B cell (primary cell): ENCODE data around the gene SOCS3. TPM values are rescaled to one million over a fixed set of nuclear protein-coding genes. Genes with fewer than 3 reads are reported as not detected.

Experiments
- ATAC-seq: fragments of 200-7000 bp; cut with Tn5 transposase; one replicate; pipeline ENCODE4 v1.10.0; 2021; ENCODE audit warnings: low read depth, mild to moderate bottlenecking, moderate number of reproducible peaks, moderate library complexity
- CTCF ChIA-PET: fragments of 350-600 bp; sonication (Branson Sonifier 250); formaldehyde crosslinking; loops from one replicate; lab custom pipeline; 2021; ENCODE audit warnings: antibody characterized with exemption, inconsistent platforms; lab: Charles Lee
- POLR2A ChIA-PET: fragments of 350-600 bp; sonication (Branson Sonifier 250); formaldehyde crosslinking; loops from one replicate; lab custom pipeline; 2021; ENCODE audit warnings: antibody characterized with exemption; lab: Charles Lee
- DNase-seq: peaks from one replicate; pipeline ENCODE4 v3.0.0; 2013
- H2AFZ ChIP-seq: 2 replicates; pipeline ENCODE4 v1.6.1; 2012; ENCODE audit warnings: mild to moderate bottlenecking, low read depth, low read length; ENCODE audit not compliant: insufficient read depth, poor library complexity, severe bottlenecking
- H3K27ac ChIP-seq, 2 donors: 1 replicate in 1 of 2; 2 replicates in 1 of 2; pipeline ENCODE4 v1.5.1; 2012 to 2013; ENCODE audit warnings: low read length in 2 of 2, mild to moderate bottlenecking in 2 of 2, moderate library complexity in 1 of 2
- H3K27me3 ChIP-seq, 4 experiments: fragments of 200-600 bp in 1 of 4; sonication (generic) in 1 of 4; replicated peaks in 1 of 4; 1 replicate in 2 of 4; 2 replicates in 2 of 4; pipeline versions ENCODE4 v1.6.1 to v1.7.0; 2013 to 2016; ENCODE audit warnings: low read length in 3 of 4, mild to moderate bottlenecking in 2 of 4, mixed read lengths in 1 of 4, moderate library complexity in 1 of 4; ENCODE audit not compliant: insufficient read depth in 4 of 4, control insufficient read depth in 3 of 4; ENCODE audit errors: control extremely low read depth in 1 of 4
- H3K36me3 ChIP-seq, 2 experiments: replicated peaks in 1 of 2; 1 replicate in 1 of 2; 2 replicates in 1 of 2; pipeline versions ENCODE4 v1.6.1 to v1.7.1; 2013; ENCODE audit warnings: low read length in 1 of 2; ENCODE audit not compliant: insufficient read depth in 2 of 2, control insufficient read depth in 1 of 2; ENCODE audit errors: control extremely low read depth in 1 of 2, extremely low read depth in 1 of 2
- H3K4me1 ChIP-seq, 2 donors: fragments of 200-600 bp in 1 of 2; sonication (generic) in 1 of 2; 1 replicate in 1 of 2; 2 replicates in 1 of 2; pipeline versions ENCODE4 v1.5.1 to v1.6.1; 2013 to 2017; ENCODE audit warnings: low read length in 2 of 2; ENCODE audit not compliant: control insufficient read depth in 2 of 2, insufficient read depth in 2 of 2
- H3K4me2 ChIP-seq: replicated peaks from 2 replicates; pipeline ENCODE3; 2012; ENCODE audit warnings: mild to moderate bottlenecking, low read depth, low read length; ENCODE audit not compliant: poor library complexity, severe bottlenecking
- H3K4me3 ChIP-seq, 5 experiments: fragments of 200-600 bp in 1 of 5; sonication (generic) in 1 of 5; 1 replicate in 3 of 5; 2 replicates in 2 of 5; pipeline versions ENCODE4 v1.5.1 to v1.7.0; 2011 to 2016; ENCODE audit warnings: low read length in 4 of 5, mild to moderate bottlenecking in 4 of 5, low read depth in 2 of 5, control low read depth in 1 of 5, moderate library complexity in 1 of 5; ENCODE audit not compliant: insufficient read depth in 1 of 5; ENCODE audit errors: control extremely low read depth in 1 of 5, extremely low read depth in 1 of 5
- H3K79me2 ChIP-seq: fragments of 200-600 bp; sonication (generic); one replicate; pipeline ENCODE4 v1.6.0; 2016; ENCODE audit warnings: low read length; ENCODE audit not compliant: control insufficient read depth, insufficient read depth
- H3K9ac ChIP-seq: fragments of 200-600 bp; sonication (generic); 2 replicates; pipeline ENCODE4 v1.6.1; 2017; ENCODE audit warnings: mild to moderate bottlenecking, low read length, moderate library complexity
- H3K9me3 ChIP-seq, 3 donors: one replicate each; pipeline versions ENCODE4 v1.6.1 to v1.7.1; 2013; ENCODE audit warnings: low read length in 2 of 3; ENCODE audit not compliant: control insufficient read depth in 2 of 3, insufficient read depth in 1 of 3; ENCODE audit errors: control extremely low read depth in 1 of 3
- H4K20me1 ChIP-seq: 2 replicates; pipeline ENCODE4 v1.6.0; 2012; ENCODE audit warnings: mild to moderate bottlenecking, low read length; ENCODE audit not compliant: insufficient read depth, control insufficient read depth, poor library complexity, severe bottlenecking
- H3K27ac Mint-ChIP-seq: one replicate; pipeline ENCODE4 v1.8.0; 2021; ENCODE audit warnings: mixed read lengths
- H3K27me3 Mint-ChIP-seq: one replicate; pipeline ENCODE4 v1.8.0; 2021; ENCODE audit warnings: mixed read lengths
- H3K4me1 Mint-ChIP-seq: one replicate; pipeline ENCODE4 v1.8.0; 2021; ENCODE audit warnings: mixed read lengths
- H3K4me3 Mint-ChIP-seq: one replicate; pipeline ENCODE4 v1.8.0; 2021; ENCODE audit warnings: mixed read lengths
- H3K9me3 Mint-ChIP-seq: one replicate; pipeline ENCODE4 v1.8.0; 2022; ENCODE audit warnings: mixed read lengths; ENCODE audit not compliant: insufficient read depth
- CTCF ChIP-seq: fragments of 200-600 bp; IDR thresholded peaks from one replicate; pipeline ENCODE4 v1.8.0; 2022; ENCODE audit warnings: antibody characterized with exemption, mild to moderate bottlenecking
- EZH2 ChIP-seq: IDR thresholded peaks from 2 replicates; pipeline ENCODE4 v1.6.1; 2012; ENCODE audit warnings: borderline replicate concordance, low read depth, mild to moderate bottlenecking, moderate library complexity, low read length; ENCODE audit not compliant: insufficient read depth, poor library complexity, severe bottlenecking
- WGBS: methylation state at CpG from one replicate; pipeline ENCODE4 v1.1.5; 2013; ENCODE audit warnings: missing lambda C conversion rate; ENCODE audit not compliant: insufficient coverage; 5-methylcytosine and 5-hydroxymethylcytosine counted together
- intact Hi-C: fragments of 100-400 bp; cut with micrococcal nuclease; formaldehyde crosslinking; loops from one replicate; pipeline ENCODE4 v1.10.0; 2022
- polyA plus RNA-seq: library from polyadenylated mRNA; depleted of rRNA; stranded (reverse); fragments of >200 nt; gene quantifications from 2 replicates; pipeline ENCODE4 v1.2.3, GENCODE V29; 2012
- total RNA-seq, 2 donors: library from RNA; stranded (reverse); fragments of 120-200 nt in 1 of 2; gene quantifications; 1 replicate in 1 of 2; 2 replicates in 1 of 2; pipeline versions ENCODE4 v1.2.3 to v1.2.4, GENCODE V29; 2013 to 2022

Gene SOCS3
- total and polyA plus RNA-seq, 2 donors (not counting 1 experiment from before 2014, with no cell fraction given), result 41.8 to 67.6 TPM

GRCh38 chr17:78398390-78398789 lies 38.5 kb upstream of the SOCS3 start:
- Histone ChIP-seq H3K27me3 (no peaks in the 10 kb centered on the region), H3K4me3 (no peak overlapping the region), H3K9me3 (no peaks in the 10 kb centered on the region), H3K4me1 (no peaks in the 10 kb centered on the region), H4K20me1 (peaks cover 71% of the 10 kb centered on the region), H2AFZ (no peak overlapping the region), H3K4me2 (no peak overlapping the region), H3K36me3 (peaks cover 0 to 81% of the 10 kb centered on the region in 2 experiments), H3K79me2 (peaks cover 87% of the 10 kb centered on the region), H3K27ac (no peak overlapping the region), H3K9ac (no peak overlapping the region)
- peaks cover 6% of the 10 kb centered on the region for H3K4me1 Mint-ChIP-seq
- H3K27me3 Mint-ChIP-seq, result no peaks in the 10 kb centered on the region
- no peaks in the 10 kb centered on the region for H3K9me3 Mint-ChIP-seq
- POLR2A ChIA-PET, result no interaction called here
- intact Hi-C loops, result no loop called here
- CTCF ChIA-PET, result no interaction called here
- TF ChIP-seq EZH2 (no peak), CTCF (no peak)
- 95% methylated on average over 3 of the region's 3 CpGs for WGBS
- DNase-seq, result no peak
- no peak overlapping the region for H3K27ac Mint-ChIP-seq
- no peak for ATAC-seq
- H3K4me3 Mint-ChIP-seq, result no peak overlapping the region

GRCh38 chr17:78397681-78398101 lies 37.8 kb upstream of the SOCS3 start:
- Histone ChIP-seq H3K27ac (no peak overlapping the region), H4K20me1 (peaks cover 77% of the 10 kb centered on the region), H3K4me3 (no peak overlapping the region), H3K9ac (no peak overlapping the region), H3K27me3 (no peaks in the 10 kb centered on the region), H3K4me1 (no peaks in the 10 kb centered on the region), H3K79me2 (peaks cover 87% of the 10 kb centered on the region), H3K4me2 (no peak overlapping the region), H3K36me3 (peaks cover 0 to 80% of the 10 kb centered on the region in 2 experiments), H2AFZ (no peak overlapping the region), H3K9me3 (no peaks in the 10 kb centered on the region)
- POLR2A ChIA-PET, result no interaction called here
- CTCF ChIA-PET, result no interaction called here
- Mint-ChIP-seq H3K27ac (no peak overlapping the region), H3K9me3 (no peaks in the 10 kb centered on the region), H3K4me3 (no peak overlapping the region), H3K4me1 (peaks cover 9% of the 10 kb centered on the region), H3K27me3 (no peaks in the 10 kb centered on the region)
- no peak for TF ChIP-seq CTCF
- no peak for TF ChIP-seq EZH2
- DNase-seq (no peak), ATAC-seq (no peak)
- WGBS, result 93% methylated on average over 4 of the region's 13 CpGs
- intact Hi-C loops, result no loop called here
